Gastrocnemius medialis (tissue), 4 donors: ENCODE results near the gene POLR3GL. TPM values are rescaled to one million over a fixed set of nuclear protein-coding genes. Genes with fewer than 3 reads are reported as not detected.

ENCODE experiments used
- ATAC-seq, 2 donors: fragments of 150-250 bp; one replicate each; pipeline ENCODE4 v1.9.1; 2016
- DNase-seq, 2 donors: peaks; one replicate each; pipeline ENCODE4 v3.0.0-alpha.2; 2019
- H3K27ac ChIP-seq, 4 donors: fragments of 200-600 bp; sonication (generic); 1 replicate in 1 of 4; 2 replicates in 3 of 4; pipeline ENCODE4 v1.5.1; 2016 to 2018; ENCODE audit warnings: mild to moderate bottlenecking in 2 of 4, moderate library complexity in 1 of 4
- H3K27me3 ChIP-seq, 3 donors: fragments of 200-600 bp; sonication (generic) in 2 of 3; 1 replicate in 1 of 3; 2 replicates in 2 of 3; pipeline versions ENCODE4 v1.5.1 to v1.6.0; 2016 to 2019; ENCODE audit warnings: mild to moderate bottlenecking in 1 of 3, moderate library complexity in 1 of 3
- H3K36me3 ChIP-seq, 2 donors: fragments of 200-600 bp; sonication (generic) in 1 of 2; one replicate each; pipeline ENCODE4 v1.5.1; 2017 to 2018
- H3K4me1 ChIP-seq, 2 donors: fragments of 200-600 bp; sonication (generic) in 1 of 2; one replicate each; pipeline ENCODE4 v1.5.1; 2016 to 2017; ENCODE audit warnings: mild to moderate bottlenecking in 2 of 2
- H3K4me3 ChIP-seq, 4 donors: fragments of 200-600 bp; sonication (generic) in 3 of 4; 1 replicate in 1 of 4; 2 replicates in 3 of 4; pipeline ENCODE4 v1.5.1; 2016 to 2019; ENCODE audit warnings: mild to moderate bottlenecking in 2 of 4
- H3K9me3 ChIP-seq, 3 donors: fragments of 200-600 bp; sonication (generic) in 2 of 3; 1 replicate in 1 of 3; 2 replicates in 2 of 3; pipeline ENCODE4 v1.5.1; 2016 to 2019
- POLR2A ChIP-seq, 2 donors: fragments of 450-650 bp; IDR thresholded peaks; one replicate each; pipeline ENCODE4 v1.6.1; 2017; ENCODE audit warnings: antibody characterized with exemption in 2 of 2, mild to moderate bottlenecking in 2 of 2, moderate library complexity in 2 of 2
- in situ Hi-C, 4 donors: fragments of 200-750 bp; cut with MboI; loops; one replicate each; pipeline versions ENCODE4 v1.15.0 to v1.8.0; 2017; ENCODE audit warnings: low sequenced_read_pairs in 4 of 4
- intact Hi-C: fragments of 100-400 bp; cut with DNase I; formaldehyde crosslinking; loops from one replicate; pipeline ENCODE4 v1.15.1; 2023; ENCODE audit warnings: low total_unique reads
- total RNA-seq, 4 donors: library from RNA; depleted of rRNA; stranded (reverse); fragments of >200 nt; gene quantifications; one replicate each; pipeline versions ENCODE4 v1.1.0 to v1.2.3, GENCODE V29; 2016
- TF ChIP-seq, protein P1 (sequence below), 5 experiments: fragments of 450-650 bp in 3 of 5; fragments of 200-600 bp in 2 of 5; sonication (generic) in 2 of 5; IDR thresholded peaks in 4 of 5; conservative IDR thresholded peaks in 1 of 5; 1 replicate in 4 of 5; 2 replicates in 1 of 5; pipeline ENCODE4 v1.5.1; 2016 to 2019; ENCODE audit warnings: antibody characterized with exemption in 5 of 5, mild to moderate bottlenecking in 3 of 5, moderate library complexity in 3 of 5

Gene POLR3GL
- total RNA-seq, 4 donors from 2014 or later, result 43.5 to 78.8 (median 59.4) TPM

DNA sequence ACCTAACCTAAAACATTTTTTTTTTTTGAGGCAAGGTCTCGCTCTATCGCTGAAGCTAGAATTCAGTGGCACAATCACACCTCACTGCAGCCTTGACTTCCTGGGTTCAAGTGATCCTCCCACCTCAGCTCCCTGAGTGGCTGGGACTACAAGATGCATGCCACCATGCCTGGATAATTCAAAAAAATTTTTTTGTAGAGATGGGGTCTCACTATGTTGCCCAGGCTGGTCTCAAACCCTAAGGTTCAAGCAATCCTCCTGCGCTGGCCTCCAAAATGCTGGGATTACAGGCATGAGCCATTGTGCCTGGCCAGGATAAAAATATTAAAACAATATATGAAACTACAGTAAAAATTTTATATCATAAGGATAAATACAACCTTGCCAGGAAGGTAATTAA lies 11.6 kb upstream of the POLR3GL start:
- DNase-seq, result no peak
- TF ChIP-seq, protein P1, sequence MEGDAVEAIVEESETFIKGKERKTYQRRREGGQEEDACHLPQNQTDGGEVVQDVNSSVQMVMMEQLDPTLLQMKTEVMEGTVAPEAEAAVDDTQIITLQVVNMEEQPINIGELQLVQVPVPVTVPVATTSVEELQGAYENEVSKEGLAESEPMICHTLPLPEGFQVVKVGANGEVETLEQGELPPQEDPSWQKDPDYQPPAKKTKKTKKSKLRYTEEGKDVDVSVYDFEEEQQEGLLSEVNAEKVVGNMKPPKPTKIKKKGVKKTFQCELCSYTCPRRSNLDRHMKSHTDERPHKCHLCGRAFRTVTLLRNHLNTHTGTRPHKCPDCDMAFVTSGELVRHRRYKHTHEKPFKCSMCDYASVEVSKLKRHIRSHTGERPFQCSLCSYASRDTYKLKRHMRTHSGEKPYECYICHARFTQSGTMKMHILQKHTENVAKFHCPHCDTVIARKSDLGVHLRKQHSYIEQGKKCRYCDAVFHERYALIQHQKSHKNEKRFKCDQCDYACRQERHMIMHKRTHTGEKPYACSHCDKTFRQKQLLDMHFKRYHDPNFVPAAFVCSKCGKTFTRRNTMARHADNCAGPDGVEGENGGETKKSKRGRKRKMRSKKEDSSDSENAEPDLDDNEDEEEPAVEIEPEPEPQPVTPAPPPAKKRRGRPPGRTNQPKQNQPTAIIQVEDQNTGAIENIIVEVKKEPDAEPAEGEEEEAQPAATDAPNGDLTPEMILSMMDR (IDR thresholded peaks at IDR 0.05 in 4 of 5, conservative IDR thresholded peaks at IDR 0.05 in 1 of 5), result no peak
- no peak for TF ChIP-seq POLR2A (IDR thresholded peaks at IDR 0.05)
- ATAC-seq, result no peak
- intact Hi-C loops (no loop called here), in situ Hi-C loops (loop anchor here in 1 of 4 donors (10.0 kb wide), 1 partner anchor 58 kb away; no protein-coding TSS in a partner anchor)
- H3K4me3 ChIP-seq, result peak overlapping the region in 2 of 4 donors; percentile 2 to 62
- no peaks in the 10 kb centered on the region for H3K27me3 ChIP-seq
- H3K27ac ChIP-seq, result peak overlapping the region; percentile 88 to 99 (median 96)
- H3K4me1 ChIP-seq, result peaks cover 84 to 88% of the 10 kb centered on the region in 2 donors
- peaks cover 0 to 6% of the 10 kb centered on the region in 2 donors for H3K36me3 ChIP-seq
- no peaks in the 10 kb centered on the region for H3K9me3 ChIP-seq

GRCh38 chr1:145953861-145954260 lies 10.6 kb upstream of the POLR3GL start:
- in situ Hi-C loops (loop anchor here in 1 of 4 donors (10.0 kb wide), 1 partner anchor 59 kb away; no protein-coding TSS in a partner anchor), intact Hi-C loops (no loop called here)
- Histone ChIP-seq H3K27me3 (no peaks in the 10 kb centered on the region), H3K36me3 (peaks cover 0 to 6% of the 10 kb centered on the region in 2 donors), H3K9me3 (no peaks in the 10 kb centered on the region), H3K27ac (peak overlapping the region; percentile 88 to 99 (median 96)), H3K4me1 (peaks cover 82 to 87% of the 10 kb centered on the region in 2 donors), H3K4me3 (peak overlapping the region in 3 of 4 donors; percentile 62 to 72 (median 68))
- ATAC-seq (no peak), DNase-seq (no peak)
- TF ChIP-seq, protein P1 (IDR thresholded peaks at IDR 0.05 in 4 of 5, conservative IDR thresholded peaks at IDR 0.05 in 1 of 5), result no peak
- no peak for TF ChIP-seq POLR2A (IDR thresholded peaks at IDR 0.05)

DNA sequence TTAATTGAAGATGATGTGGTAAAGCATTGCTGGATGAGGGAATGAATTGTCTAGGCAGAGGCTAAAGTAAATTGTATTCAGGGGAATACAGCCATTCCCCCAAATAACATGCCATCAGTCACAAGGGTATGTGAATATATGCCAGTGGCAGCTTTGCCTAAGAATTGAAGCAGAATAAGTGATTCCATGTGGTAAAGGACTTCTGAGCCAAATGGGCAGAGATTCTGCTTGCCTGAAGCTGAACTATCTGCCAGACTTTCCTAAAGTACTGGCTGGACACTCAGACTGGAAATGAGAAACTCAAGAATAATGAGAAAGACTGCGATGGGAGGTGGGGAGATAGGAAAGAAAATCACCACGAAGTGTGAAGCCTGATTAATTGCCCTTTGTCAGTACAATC lies 9.1 kb upstream of the POLR3GL start:
- no peak for TF ChIP-seq POLR2A (IDR thresholded peaks at IDR 0.05)
- TF ChIP-seq, protein P1 (IDR thresholded peaks at IDR 0.05 in 4 of 5, conservative IDR thresholded peaks at IDR 0.05 in 1 of 5), result no peak
- ATAC-seq, result no peak
- H3K36me3 ChIP-seq, result peaks cover 0 to 6% of the 10 kb centered on the region in 2 donors
- DNase-seq, result no peak
- H3K4me1 ChIP-seq, result peaks cover 79 to 84% of the 10 kb centered on the region in 2 donors
- no peaks in the 10 kb centered on the region for H3K9me3 ChIP-seq
- intact Hi-C loops (no loop called here), in situ Hi-C loops (loop anchor here in 1 of 4 donors (10.0 kb wide), 1 partner anchor 61 kb away; no protein-coding TSS in a partner anchor)
- H3K4me3 ChIP-seq, result peak overlapping the region; percentile 62 to 88 (median 70)
- H3K27me3 ChIP-seq, result no peaks in the 10 kb centered on the region
- H3K27ac ChIP-seq, result peak overlapping the region; percentile 88 to 99 (median 96)

DNA sequence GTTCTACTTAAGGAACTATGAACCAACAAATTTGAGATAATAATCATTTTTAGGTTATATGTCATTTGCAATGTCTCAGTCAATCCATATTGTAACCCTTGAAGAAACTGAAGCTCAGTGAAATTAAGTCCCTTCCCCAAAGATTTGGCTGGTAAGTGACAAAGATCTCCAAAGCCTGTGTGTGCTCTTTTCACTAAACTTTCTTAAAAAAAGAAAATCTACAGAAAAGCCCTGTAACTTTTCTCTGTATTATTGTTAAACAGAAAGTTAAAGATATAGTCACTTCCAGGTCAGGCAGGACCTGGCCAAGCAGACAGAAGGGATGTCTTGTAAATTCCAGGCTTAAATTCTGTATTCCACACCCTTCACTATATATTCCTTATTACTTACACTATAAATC lies 8.1 kb upstream of the POLR3GL start:
- in situ Hi-C loops, result loop anchor here in 1 of 4 donors (10.0 kb wide), 1 partner anchor 62 kb away; no protein-coding TSS in a partner anchor
- intact Hi-C loops, result no loop called here
- peak overlapping the region; percentile 62 to 88 (median 70) for H3K4me3 ChIP-seq
- H3K27ac ChIP-seq, result peak overlapping the region; percentile 88 to 99 (median 96)
- H3K4me1 ChIP-seq, result peaks cover 70 to 78% of the 10 kb centered on the region in 2 donors
- TF ChIP-seq, protein P1 (IDR thresholded peaks at IDR 0.05 in 4 of 5, conservative IDR thresholded peaks at IDR 0.05 in 1 of 5), result no peak
- no peak for TF ChIP-seq POLR2A (IDR thresholded peaks at IDR 0.05)
- H3K9me3 ChIP-seq, result no peaks in the 10 kb centered on the region
- H3K36me3 ChIP-seq, result peaks cover 0 to 4% of the 10 kb centered on the region in 2 donors
- H3K27me3 ChIP-seq, result no peaks in the 10 kb centered on the region
- no peak for DNase-seq
- ATAC-seq, result no peak
